PC-3 (cell line): ENCODE measurements around the gene BRAT1.

ENCODE experiments used
- CTCF ChIP-seq: fragments of 300-600 bp; sonication (generic); conservative IDR thresholded peaks from 2 replicates; pipeline ENCODE4 v1.5.1; 2017; ENCODE audit warnings: antibody characterized with exemption, low read depth, mild to moderate bottlenecking, low read length
- EZH2 ChIP-seq: fragments of 300-600 bp; sonication (generic); IDR thresholded peaks from one replicate; pipeline ENCODE4 v1.6.1; 2017; ENCODE audit warnings: antibody characterized with exemption, mild to moderate bottlenecking, low read length; ENCODE audit not compliant: unreplicated experiment

GRCh38 chr7:2573761-2574160 lies 18.4 kb upstream of the BRAT1 start:
- TF ChIP-seq CTCF (no peak), EZH2 (no peak)
